ENCODE measurements around the gene FGF22.
"Not testable (repeated sequence)": the region's sequence is repeated elsewhere in the genome, so short reads cannot be mapped to it uniquely, and the experiment has no call there.

Gene FGF22

DNA sequence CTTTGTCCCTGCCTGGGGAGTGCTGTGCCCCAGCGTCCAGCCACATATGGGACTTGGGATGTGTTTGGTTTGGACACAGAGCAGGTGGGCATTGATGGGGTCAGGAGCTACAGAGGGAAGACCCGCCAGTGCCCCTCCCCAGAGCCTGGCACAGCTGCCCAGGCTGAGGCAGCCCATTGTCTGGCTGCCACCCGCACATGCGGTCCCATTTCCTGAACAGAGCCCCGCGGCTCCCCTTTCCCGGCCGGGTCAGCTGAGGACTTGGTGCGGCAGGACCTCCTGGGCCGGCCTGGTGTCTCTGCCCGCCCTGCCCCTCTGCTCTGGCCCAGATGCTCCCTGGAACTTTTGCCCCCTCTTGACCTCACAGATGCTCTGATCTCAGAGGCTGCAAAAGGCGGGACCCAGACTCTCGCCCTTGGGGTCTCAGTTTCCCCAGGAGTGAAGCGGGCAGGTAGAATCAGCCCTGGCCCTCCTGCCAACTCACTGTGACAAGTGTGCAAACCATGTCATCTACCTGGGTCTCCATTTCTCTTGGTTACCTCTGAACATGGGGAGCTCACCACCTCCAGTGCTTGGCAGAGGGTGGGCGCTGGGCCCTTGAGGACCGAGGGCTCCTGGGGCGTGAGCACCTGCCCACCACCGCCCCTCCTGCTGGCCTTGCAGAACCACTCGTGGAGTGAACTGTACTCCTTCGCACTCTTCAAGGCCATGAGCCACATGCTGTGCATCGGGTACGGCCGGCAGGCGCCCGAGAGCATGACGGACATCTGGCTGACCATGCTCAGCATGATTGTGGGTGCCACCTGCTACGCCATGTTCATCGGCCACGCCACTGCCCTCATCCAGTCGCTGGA, 32.2 kb upstream of the FGF22 start:
- DNase-seq, result no peak

DNA sequence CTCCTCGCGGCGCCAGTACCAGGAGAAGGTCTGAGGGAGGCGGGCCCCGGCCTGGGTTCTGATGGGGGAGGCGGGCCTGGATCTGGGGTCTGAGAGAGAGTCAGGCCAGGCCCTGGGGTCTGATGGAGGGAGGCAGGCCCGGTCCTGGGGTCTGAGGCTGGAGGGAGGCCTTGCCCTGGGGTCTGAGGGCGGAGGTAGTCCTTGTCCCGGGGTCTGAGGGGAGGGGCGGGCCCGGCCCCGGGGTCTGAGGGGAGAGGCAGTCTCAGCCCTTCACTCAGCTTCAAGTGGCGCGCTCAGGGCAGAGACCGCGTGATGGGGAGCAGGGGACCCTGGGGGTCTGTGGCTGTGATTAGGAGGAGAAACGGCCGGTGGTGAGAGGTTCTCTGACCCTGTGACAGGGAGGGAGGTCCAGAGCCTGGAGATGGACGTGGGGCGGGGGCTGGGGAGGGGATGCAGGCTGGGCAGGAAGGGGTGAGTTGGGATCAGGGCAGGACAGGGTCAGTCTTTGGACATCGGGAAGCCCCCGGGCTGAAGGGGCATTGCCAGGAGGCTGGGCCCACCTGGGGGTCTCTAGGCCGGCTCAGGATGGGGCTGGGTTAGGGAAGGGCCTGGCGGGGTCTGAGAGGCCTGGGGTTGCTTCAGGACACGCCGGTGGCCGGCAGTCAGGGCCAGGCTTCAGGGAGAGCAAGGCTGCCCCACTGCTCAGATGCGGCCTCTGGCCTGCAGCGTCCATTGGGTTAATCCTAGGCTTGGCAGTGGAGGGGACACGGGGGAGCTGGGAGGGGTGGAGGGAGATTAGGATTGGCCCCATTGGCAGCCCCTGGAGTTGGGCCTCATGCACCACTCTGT, 31.3 kb upstream of the FGF22 start:
- DNase-seq, result no peak

DNA sequence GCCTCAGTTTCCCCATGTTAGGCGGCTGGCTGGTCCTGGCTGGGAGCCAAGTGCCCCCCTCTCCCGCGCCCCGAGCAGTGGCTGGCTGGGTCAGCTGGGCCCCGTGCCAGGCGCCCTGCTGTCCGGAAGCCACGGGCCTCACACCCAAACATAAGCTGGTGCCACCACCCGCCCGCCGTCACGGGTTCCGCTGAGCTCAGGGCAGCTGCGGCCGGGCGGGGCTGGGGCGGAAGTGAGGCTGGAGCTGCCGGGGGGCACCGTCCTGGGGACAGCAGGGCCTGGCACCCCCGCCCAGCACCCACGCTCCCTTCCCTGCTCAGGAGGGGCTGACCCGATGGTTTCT, 30.7 kb upstream of the FGF22 start:
- DNase-seq, result no peak

DNA sequence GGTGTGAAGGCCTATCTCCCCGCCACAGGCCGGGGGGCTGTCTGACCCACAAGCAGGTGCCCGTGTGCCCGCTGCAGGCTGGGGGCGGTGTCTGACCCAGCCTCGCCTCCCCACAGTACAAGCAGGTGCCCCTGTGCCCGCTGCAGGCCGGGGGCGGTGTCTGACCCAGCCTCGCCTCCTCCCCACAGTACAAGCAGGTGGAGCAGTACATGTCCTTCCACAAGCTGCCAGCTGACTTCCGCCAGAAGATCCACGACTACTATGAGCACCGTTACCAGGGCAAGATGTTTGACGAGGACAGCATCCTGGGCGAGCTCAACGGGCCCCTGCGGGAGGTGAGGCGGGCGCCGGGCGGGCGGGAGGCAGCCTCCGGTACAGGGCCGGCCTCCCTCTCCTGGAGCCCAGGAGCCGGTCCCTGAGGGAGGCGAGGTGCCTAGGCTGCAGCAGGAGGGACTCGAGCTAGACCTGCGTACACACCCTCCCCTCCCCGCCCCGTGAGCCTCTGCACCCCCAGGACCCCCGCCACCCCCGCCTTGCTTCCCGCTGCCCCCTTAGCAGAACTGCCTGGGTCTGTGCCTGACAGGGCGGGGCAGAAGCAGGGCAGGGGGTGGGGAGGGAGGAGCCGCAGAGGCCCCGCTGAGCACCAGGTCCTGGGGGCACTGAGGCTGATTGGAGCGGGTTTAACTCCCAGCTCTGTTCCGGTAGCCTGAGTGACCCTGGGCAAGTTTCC, 29.4 kb upstream of the FGF22 start:
- no peak for DNase-seq

DNA sequence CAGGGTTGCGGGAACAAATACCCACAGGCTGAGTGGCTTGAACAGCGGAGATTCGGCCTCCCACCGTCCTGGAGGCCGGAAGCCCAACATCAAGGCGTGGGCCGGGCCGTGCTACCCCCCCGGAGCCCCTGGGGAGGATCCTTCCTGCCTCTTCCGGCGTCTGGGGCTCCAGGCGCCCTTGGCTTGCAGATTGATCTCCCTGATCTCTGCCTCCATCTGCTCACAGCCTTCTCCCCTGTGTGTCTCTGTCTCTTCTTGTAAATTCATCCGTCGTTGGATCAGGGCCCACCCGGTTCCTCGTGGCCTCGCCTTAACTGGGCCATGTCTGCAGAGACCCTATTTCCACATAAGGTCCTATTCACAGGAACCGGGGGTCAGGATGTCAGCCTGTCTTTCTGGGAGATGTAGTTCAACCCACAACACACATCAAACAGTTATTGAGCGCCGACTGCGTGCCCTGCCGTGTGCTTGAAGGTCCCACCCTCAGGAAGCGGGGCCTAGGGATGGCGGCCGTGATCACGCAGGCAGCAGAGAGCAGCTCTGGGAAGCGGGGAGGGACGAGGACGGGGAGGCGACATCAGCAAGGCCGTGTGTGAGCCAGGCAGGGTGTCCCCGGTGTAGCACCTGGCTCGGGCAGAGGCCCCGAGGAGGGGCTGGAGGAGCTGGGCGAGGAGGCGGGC, 28.7 kb upstream of the FGF22 start:
- DNase-seq, result peak; percentile 28

DNA sequence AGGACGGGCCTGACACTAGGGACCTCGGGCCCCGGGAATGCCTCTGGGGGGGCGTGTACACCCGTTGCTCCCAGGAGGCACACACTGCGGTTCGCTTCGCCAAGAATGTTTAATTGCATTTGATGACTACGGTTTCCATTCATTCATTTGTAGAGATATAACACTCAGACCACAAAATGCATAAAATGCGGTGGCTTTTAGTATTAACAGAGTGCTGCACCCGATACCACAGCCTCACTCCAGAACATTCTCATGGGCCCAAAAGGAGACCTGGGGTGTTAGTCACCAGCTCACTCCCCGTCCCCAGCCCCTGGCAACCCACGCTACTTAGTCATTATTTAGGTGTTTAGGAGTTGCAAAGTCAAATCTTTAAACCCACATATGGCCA, 28.2 kb upstream of the FGF22 start:
- DNase-seq, result peak; percentile 26

DNA sequence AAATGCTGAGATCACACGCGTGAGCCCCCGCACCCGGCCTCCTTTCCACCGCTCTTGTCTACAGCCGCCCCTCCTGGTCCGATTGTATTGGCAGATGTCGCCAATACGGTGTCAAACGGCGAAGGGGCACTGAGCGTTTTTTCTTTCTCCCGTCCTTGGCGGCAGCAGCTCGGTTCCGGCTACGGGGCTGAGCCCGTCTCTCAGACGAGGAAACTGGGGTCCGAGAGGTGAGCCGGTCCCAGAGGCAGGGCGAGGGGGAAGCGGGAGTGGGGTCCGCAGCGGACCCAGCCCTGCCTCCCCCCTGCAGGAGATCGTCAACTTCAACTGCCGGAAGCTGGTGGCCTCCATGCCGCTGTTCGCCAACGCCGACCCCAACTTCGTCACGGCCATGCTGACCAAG, 26.7 kb upstream of the FGF22 start:
- DNase-seq, result no peak

DNA sequence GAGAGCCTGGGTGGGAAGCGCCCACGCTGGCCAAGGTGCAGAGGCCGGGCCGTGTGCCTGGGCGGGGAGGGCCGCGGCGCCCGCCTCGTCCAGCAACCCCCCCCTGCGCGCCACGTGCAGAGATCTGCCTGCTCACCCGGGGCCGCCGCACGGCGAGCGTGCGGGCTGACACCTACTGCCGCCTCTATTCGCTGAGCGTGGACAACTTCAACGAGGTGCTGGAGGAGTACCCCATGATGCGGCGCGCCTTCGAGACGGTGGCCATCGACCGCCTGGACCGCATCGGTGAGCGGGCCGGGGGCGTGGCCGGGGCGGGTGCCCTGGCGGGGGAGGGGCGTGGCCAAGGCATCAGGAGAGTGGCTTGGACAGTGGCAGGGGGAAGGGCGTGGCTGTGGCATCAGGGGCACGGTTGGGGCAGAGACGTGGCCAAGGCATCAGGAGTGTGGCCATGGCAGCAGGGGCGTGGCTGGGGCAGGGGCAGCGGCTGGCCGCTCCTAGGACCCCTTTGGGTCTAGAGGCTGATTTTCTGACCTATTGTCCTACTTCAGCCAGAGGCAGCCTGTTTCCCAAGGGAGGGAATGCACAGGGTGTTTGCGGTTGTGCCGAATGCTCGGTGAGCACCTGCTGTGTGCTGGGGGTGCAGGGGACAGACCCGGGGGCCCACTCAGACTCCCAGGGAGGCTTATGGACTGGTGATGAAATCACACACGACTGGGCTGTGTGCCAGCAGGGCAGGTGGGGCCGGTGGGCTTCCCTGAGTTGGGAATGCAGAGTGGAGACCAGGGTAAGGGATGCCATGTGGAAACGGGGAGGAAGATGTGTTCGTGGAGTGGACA, 25.7 kb upstream of the FGF22 start:
- no peak for DNase-seq

DNA sequence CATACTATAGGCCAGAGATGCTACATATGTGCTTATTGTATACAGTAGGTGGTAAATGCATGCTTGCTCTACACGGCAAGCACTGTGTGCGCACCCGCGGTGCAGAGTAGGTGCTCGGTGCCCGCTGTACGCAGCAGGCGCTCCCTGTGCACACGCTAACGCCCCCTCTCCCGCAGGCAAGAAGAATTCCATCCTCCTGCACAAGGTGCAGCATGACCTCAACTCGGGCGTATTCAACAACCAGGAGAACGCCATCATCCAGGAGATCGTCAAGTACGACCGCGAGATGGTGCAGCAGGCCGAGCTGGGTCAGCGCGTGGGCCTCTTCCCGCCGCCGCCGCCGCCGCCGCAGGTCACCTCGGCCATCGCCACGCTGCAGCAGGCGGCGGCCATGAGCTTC, 24.1 kb upstream of the FGF22 start:
- no peak for DNase-seq

DNA sequence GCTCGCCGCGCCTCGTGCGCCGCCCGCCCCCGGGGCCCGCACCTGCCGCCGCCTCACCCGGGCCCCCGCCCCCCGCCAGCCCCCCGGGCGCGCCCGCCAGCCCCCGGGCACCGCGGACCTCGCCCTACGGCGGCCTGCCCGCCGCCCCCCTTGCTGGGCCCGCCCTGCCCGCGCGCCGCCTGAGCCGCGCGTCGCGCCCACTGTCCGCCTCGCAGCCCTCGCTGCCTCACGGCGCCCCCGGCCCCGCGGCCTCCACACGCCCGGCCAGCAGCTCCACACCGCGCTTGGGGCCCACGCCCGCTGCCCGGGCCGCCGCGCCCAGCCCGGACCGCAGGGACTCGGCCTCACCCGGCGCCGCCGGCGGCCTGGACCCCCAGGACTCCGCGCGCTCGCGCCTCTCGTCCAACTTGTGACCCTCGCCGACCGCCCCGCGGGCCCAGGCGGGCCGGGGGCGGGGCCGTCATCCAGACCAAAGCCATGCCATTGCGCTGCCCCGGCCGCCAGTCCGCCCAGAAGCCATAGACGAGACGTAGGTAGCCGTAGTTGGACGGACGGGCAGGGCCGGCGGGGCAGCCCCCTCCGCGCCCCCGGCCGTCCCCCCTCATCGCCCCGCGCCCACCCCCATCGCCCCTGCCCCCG, 23.5 kb upstream of the FGF22 start:
- DNase-seq, result no peak

DNA sequence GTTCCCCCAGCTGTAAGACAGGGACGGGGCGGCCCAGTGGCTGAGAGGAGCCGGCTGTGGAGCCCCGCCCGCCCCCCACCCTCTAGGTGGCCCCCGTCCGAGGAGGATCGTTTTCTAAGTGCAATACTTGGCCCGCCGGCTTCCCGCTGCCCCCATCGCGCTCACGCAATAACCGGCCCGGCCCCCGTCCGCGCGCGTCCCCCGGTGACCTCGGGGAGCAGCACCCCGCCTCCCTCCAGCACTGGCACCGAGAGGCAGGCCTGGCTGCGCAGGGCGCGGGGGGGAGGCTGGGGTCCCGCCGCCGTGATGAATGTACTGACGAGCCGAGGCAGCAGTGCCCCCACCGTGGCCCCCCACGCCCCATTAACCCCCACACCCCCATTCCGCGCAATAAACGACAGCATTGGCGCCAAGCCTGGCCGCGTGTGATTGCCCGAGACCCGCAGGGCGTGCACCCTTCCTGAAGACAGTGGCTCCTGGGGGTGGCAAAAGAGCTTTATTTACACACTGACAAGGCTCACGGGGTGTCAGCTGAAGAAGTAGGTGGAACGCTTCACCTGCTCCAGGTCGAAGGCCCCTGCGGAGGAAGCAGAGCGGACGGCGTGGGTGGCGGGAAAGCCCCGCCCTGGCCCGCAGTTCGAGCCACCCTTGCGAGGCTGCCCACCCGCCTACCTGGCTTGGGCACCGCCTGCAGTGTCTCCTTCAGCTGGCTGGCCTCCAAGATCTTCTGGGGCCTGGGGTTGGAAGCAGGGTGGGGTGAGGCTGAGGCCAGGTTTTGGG, 22.7 kb upstream of the FGF22 start:
- DNase-seq, result no peak

DNA sequence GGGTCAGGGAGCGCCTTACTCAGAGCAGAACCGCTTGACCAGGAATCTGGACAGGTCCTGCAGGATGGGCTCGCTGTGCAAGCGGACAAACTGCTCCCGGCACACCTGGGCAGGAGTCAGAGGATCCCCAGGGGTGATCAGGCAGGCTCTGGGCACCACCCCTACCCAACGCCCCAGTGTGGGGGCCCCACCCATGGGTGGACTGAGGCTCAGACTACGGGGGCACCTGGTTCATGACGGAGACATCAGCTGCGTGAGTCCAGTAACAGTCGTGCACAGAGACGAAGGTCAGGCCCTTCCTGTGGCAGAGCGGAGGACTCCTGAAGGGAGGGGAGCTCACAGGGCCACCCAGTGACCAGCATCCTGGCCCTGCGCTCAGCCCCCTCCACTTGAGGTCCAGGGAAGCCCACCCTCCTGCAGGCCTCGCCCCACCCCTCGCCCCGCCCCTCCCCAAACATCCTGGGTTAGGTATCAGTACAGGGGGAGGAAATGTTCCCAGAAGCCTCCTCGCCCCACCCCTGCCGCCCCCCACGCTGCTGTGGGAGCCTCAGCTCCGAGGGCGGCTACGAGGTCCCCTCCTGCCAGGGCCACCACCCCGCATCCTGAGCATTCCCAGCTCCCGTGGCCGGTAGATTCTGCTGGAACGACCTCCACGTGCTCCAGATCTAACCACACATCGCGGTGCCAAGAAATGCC, 22.0 kb upstream of the FGF22 start:
- no peak for DNase-seq

DNA sequence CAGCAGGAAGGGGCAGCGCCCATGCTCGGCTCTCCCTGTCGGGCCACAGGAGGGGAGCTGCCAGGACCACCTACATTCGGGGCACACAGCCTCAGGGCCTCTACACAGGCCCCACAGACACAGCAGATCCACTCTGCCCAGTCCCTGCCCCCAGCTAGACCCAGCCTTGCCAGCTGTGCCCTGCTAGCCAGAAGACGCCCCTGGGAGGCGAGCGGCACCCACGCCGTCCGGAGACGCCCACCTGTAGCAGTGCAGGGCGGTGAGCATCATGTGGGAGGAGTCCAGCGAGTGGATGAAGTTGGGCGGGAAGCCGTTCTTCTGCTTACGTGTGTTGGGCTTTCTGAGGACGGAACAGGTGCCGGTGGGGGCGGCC, 21.4 kb upstream of the FGF22 start:
- no peak for DNase-seq

DNA sequence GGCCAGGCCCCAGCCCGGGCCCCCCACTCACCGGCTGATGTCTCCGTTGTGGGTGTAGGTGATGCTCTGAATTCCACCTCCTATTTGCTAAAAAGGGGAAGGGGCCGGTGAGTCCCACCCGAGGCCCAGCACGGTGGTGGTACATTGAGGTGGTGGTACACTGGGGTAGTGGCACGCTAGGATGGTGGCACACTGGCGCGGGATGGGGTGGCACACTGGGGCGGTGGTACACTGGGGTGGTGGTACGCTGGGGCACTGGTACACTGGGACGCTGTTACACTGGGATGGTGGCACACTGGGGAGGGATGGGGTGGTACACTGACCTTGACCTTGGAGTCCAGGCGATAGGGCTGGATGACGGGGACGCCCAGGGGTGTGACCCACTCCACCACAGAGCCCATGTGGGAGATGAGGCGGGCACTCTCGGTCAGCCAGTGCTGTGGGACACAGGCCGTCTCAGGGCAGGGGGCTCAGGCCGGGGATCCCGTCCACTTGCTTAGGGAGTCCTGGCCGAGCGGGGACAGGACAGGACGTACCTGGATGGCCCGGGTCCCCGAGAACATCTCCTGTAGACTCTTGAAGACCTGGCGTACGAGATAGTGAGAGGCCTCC, 20.9 kb upstream of the FGF22 start:
- no peak for DNase-seq

DNA sequence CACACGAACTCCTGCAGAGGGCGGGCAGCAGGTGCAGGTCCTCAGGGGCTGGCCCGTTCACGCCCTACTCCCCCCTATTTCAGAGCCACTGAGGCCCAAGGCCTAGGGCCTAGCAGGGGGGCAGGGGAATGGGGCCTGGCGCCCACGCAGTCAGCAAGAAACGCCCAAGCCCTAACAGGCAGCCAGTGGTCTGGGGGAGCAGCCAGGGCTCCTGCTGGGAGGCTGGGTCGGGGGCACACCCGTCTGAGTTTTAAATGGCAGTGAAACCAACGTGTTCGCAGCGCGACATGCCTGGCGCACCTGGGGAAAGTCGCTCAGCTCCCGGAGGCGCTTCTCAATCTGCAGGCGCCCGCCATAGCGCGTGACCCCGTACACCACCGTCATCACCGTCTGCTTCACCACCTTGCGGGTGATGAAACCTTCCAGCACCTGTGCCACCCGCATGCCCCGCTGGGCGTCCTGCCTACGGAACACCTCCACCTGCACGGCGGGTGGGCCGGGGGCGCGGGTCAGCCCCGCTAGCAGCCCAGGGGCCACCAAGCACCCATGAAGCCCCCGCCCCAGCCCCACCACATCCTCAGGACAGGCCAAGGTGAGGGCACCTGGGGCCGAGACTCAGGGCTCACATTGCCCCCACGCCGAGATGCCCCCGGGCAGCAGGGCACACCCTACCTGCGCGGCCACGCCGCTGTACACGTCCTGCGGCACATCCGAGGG, 20.2 kb upstream of the FGF22 start:
- DNase-seq, result no peak

DNA sequence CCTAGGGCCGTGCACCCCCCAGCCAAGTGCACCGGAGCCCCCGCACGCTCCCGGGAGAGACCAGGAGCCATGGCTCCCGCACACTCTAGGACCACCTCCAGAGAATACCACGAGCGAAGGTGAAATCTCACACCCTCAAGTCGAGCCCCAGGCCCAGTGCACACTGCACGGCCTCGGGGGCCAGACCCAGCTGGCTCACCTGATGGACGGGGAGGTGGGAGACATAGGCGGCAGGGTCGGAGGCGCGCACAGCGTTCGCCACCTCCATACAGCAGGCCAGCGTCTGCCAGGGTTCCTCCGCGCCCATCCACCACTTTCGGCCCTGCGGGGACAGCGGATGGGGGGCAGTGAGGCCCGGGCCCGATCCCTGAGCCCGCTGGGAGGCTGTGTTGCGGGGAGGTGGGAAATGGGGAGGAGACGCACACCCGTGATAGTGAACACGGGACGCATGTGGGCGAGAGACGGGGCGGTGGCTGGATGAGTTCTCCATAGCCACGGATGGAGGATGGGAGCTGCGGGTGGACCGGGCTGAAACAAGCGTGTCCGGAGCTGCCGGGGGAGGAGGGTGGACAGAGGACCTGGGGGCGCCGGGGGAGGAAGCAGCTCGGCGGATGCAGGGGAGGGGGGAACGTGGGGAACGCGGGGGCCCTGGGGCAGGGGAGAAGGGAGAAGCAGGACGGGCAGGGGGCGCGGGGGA, 19.4 kb upstream of the FGF22 start:
- no peak for DNase-seq

DNA sequence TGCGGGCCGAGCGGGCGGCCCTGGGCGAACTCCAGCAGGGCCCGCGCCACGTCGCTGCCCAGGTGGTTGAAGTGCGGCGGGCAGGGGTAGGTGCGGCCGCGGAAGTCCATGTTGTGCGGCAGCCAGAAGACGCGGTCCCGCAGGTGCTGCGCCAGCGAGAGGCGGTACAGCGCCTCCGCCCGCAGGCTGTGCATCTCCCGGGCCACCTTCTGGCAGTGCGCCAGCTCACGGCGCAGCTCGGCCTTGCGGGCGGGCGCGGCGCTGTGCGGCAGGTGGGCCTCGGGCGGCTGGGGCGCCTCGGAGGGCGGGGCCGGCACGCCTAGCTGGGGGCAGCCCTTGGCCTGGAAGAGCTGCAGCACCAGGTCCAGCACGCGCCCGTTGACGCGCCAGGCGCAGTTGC, 18.5 kb upstream of the FGF22 start:
- DNase-seq, result not testable (repeated sequence)

DNA sequence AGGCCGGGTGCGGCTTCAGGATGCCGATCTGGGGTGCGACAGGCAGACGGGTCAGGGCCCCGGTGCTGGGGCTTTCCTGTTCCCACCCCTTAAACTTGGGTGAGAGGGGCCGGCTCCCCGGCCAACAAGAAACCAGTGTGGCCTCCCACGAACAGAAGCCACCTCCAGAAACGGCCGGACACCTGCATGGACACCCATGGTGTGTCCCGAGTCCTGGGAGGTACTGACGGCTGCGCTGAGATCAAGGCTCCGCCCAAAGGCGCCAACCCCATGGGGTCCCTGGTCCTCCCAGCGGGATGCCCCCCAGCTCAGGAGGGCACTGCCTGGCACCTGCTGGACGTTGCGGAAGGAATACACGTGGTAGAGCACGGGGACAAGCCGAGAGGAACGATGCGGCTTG, 17.9 kb upstream of the FGF22 start:
- no peak for DNase-seq
